OCI-LY7 (cell line): ENCODE results near the gene CTNND2. TPM values are rescaled to one million over a fixed set of nuclear protein-coding genes. Genes with fewer than 3 reads are reported as not detected.

Experiments used
- BruUV-seq: library from RNA; stranded (reverse); fragments of 400-500 nt; replicated peaks from 2 replicates; lab custom pipeline; 2021; lab: Mats Ljungman, UMichigan
- CTCF ChIA-PET: fragments of 300-600 bp; sonication (Branson Sonifier 250); formaldehyde crosslinking; loops from one replicate; lab custom pipeline; 2022; ENCODE audit warnings: antibody characterized with exemption; ENCODE audit not compliant: unreplicated experiment; lab: Charles Lee
- POLR2A ChIA-PET: fragments of 300-600 bp; sonication (Branson Sonifier 250); formaldehyde crosslinking; loops from one replicate; lab custom pipeline; 2022; ENCODE audit warnings: antibody characterized with exemption; lab: Charles Lee
- DNase-seq: peaks from one replicate; pipeline ENCODE4 v3.0.0-alpha.2; 2015; ENCODE audit warnings: low spot score
- H2AFZ ChIP-seq: fragments of 200-600 bp; sonication (generic), shearing (Covaris generic); 2 replicates; pipeline ENCODE4 v1.6.1; 2014; ENCODE audit warnings: mild to moderate bottlenecking, antibody characterized with exemption, low read length, moderate library complexity
- H3K27ac ChIP-seq: fragments of 200-600 bp; sonication (generic); 2 replicates; pipeline ENCODE4 v1.5.1; 2014; ENCODE audit warnings: mixed run types, low read depth, mild to moderate bottlenecking, moderate library complexity, low read length, inconsistent platforms; ENCODE audit not compliant: poor library complexity, severe bottlenecking
- H3K36me3 ChIP-seq: fragments of 200-600 bp; sonication (generic); 2 replicates; pipeline ENCODE4 v1.6.1; 2014; ENCODE audit warnings: mild to moderate bottlenecking, antibody characterized with exemption, low read length, moderate library complexity, mixed read lengths; ENCODE audit not compliant: insufficient read depth
- H3K4me1 ChIP-seq: fragments of 200-600 bp; sonication (generic); 2 replicates; pipeline ENCODE4 v1.5.1; 2014; ENCODE audit warnings: mild to moderate bottlenecking, low read length; ENCODE audit not compliant: insufficient read depth, poor library complexity, severe bottlenecking
- H3K4me2 ChIP-seq: fragments of 200-600 bp; sonication (generic); 2 replicates; pipeline ENCODE4 v1.6.1; 2014; ENCODE audit warnings: mild to moderate bottlenecking, low read length
- H3K4me3 ChIP-seq: fragments of 200-600 bp; sonication (generic); 2 replicates; pipeline ENCODE4 v1.5.1; 2014; ENCODE audit warnings: mild to moderate bottlenecking, low read depth, low read length; ENCODE audit not compliant: poor library complexity, severe bottlenecking
- H3K79me2 ChIP-seq: fragments of 200-600 bp; sonication (generic); 2 replicates; pipeline ENCODE4 v1.6.1; 2016; ENCODE audit warnings: low read depth, mild to moderate bottlenecking, low read length, moderate library complexity, mixed read lengths; ENCODE audit not compliant: insufficient read depth
- H3K9me2 ChIP-seq: fragments of 200-600 bp; sonication (generic); 2 replicates; pipeline ENCODE4 v1.6.1; 2016; ENCODE audit warnings: mild to moderate bottlenecking, low read length, mixed read lengths; ENCODE audit not compliant: insufficient read depth
- H3K9me3 ChIP-seq: fragments of 200-600 bp; sonication (generic); 2 replicates; pipeline ENCODE4 v1.6.1; 2014; ENCODE audit warnings: mild to moderate bottlenecking, mixed run types, low read length, mixed read lengths
- H4K20me1 ChIP-seq: fragments of 200-600 bp; sonication (generic); 2 replicates; pipeline ENCODE4 v1.6.1; 2014; ENCODE audit warnings: mild to moderate bottlenecking, antibody characterized with exemption, low read length, moderate library complexity, mixed read lengths; ENCODE audit not compliant: insufficient read depth
- EZH2phosphoT487 ChIP-seq: fragments of 200-600 bp; sonication (generic); IDR thresholded peaks from 2 replicates; pipeline ENCODE4 v1.6.1; 2018; ENCODE audit warnings: low read depth, borderline replicate concordance, mild to moderate bottlenecking, mixed run types, antibody characterized with exemption, low read length, moderate library complexity, mixed read lengths
- intact Hi-C: fragments of 100-400 bp; cut with micrococcal nuclease; formaldehyde crosslinking; loops from one replicate; pipeline ENCODE4 v1.10.0; 2022; ENCODE audit not compliant: unreplicated experiment
- total RNA-seq, 2 experiments: library from RNA; depleted of rRNA in 1 of 2; stranded (reverse); fragments of >200 nt in 1 of 2; shearing (Covaris generic) in 1 of 2; gene quantifications; 2 replicates each; pipeline ENCODE4 v1.2.3, GENCODE V29; 2014 to 2022
- TF ChIP-seq, protein P1 (sequence below): fragments of 200-600 bp; sonication (generic); conservative IDR thresholded peaks from 2 replicates; pipeline ENCODE4 v1.5.1; 2014; ENCODE audit warnings: mild to moderate bottlenecking, antibody characterized with exemption, low read length, moderate library complexity, mixed read lengths

CTNND2 gene
- total RNA-seq, 2 experiments from 2014 or later: not detected

DNA sequence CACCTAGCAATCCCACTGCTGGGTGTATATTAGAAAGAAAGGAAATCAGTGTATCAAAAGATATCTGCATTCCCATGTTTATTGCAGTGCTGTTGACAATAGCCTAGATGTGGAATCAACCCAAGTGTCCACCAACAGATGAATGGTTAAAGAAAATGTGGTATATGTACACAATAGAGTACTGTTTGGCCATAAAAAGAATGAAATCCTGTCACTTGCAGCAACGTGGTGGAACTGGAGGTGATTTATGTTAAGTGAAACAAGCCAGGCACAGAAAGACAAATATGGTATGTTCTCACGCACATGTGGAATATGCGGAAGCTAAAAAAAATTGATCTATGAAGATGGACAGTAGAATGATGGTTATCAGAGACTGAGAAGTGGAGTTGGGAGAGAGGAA, 921.6 kb downstream of the CTNND2 start:
- no peaks in the 10 kb centered on the region for H4K20me1 ChIP-seq
- H3K4me2 ChIP-seq: no peak overlapping the region
- H3K9me3 ChIP-seq: no peaks in the 10 kb centered on the region
- H3K27ac ChIP-seq: no peak overlapping the region
- no peak for TF ChIP-seq EZH2phosphoT487
- TF ChIP-seq, protein P1, sequence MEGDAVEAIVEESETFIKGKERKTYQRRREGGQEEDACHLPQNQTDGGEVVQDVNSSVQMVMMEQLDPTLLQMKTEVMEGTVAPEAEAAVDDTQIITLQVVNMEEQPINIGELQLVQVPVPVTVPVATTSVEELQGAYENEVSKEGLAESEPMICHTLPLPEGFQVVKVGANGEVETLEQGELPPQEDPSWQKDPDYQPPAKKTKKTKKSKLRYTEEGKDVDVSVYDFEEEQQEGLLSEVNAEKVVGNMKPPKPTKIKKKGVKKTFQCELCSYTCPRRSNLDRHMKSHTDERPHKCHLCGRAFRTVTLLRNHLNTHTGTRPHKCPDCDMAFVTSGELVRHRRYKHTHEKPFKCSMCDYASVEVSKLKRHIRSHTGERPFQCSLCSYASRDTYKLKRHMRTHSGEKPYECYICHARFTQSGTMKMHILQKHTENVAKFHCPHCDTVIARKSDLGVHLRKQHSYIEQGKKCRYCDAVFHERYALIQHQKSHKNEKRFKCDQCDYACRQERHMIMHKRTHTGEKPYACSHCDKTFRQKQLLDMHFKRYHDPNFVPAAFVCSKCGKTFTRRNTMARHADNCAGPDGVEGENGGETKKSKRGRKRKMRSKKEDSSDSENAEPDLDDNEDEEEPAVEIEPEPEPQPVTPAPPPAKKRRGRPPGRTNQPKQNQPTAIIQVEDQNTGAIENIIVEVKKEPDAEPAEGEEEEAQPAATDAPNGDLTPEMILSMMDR: no peak
- no peak overlapping the region for H3K4me3 ChIP-seq
- CTCF ChIA-PET: no interaction called here
- DNase-seq: no peak
- intact Hi-C loops: no loop called here
- no TSS peak for BruUV-seq
- no peaks in the 10 kb centered on the region for H3K79me2 ChIP-seq
- no peaks in the 10 kb centered on the region for H3K9me2 ChIP-seq
- no peaks in the 10 kb centered on the region for H3K4me1 ChIP-seq
- H2AFZ ChIP-seq: no peak overlapping the region
- POLR2A ChIA-PET: no interaction called here
- H3K36me3 ChIP-seq: no peaks in the 10 kb centered on the region

DNA sequence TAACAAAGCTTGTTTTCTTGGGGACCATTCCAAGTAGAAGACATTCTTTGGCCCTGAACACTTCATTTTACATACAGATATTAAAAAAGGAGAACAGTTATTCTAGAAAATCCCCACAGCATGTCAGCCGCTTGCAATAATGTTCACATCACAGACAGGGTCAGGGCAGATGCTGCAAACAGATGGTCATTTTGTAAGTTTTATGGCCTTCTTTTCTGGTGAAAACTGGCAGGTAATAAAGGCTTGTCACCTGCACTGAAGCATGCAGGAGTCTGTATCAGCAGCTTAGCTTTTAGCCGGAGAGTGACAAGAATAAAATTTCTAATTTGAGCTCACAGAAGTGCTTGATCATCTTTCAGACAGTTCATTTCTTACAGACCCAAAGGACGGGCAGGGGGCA, 922.3 kb downstream of the CTNND2 start:
- ChIA-PET POLR2A (no interaction called here), CTCF (no interaction called here)
- Histone ChIP-seq H3K9me3 (no peaks in the 10 kb centered on the region), H3K4me3 (no peak overlapping the region), H3K27ac (no peak overlapping the region), H3K4me1 (no peaks in the 10 kb centered on the region), H3K36me3 (no peaks in the 10 kb centered on the region), H3K4me2 (no peak overlapping the region), H4K20me1 (no peaks in the 10 kb centered on the region), H3K79me2 (no peaks in the 10 kb centered on the region), H2AFZ (no peak overlapping the region), H3K9me2 (no peaks in the 10 kb centered on the region)
- BruUV-seq: no TSS peak
- TF ChIP-seq EZH2phosphoT487: no peak
- TF ChIP-seq, protein P1: no peak
- no peak for DNase-seq
- intact Hi-C loops: no loop called here

DNA sequence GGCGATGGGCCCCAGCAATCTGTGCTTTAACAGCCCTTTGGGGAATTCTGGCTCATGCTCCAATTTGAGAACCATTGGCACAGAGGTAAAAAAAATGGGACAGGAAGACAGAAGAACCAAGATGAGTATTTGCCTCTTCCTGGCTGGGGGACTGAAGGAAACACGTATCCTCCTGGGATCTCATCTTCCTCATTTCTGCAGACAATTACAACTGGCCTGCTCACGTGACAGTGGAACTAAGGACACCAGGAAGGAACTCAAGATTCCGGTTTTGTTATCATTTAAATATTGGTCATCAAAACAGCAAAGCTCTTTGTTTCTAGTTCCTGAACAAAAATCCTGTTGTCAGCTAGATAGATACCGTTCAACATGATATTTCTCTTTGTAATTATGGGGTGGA, 927.2 kb downstream of the CTNND2 start:
- BruUV-seq: no TSS peak
- Histone ChIP-seq H3K9me2 (no peaks in the 10 kb centered on the region), H2AFZ (no peak overlapping the region), H3K36me3 (no peaks in the 10 kb centered on the region), H3K79me2 (no peaks in the 10 kb centered on the region), H4K20me1 (no peaks in the 10 kb centered on the region), H3K4me3 (no peak overlapping the region), H3K4me2 (no peak overlapping the region), H3K27ac (no peak overlapping the region), H3K4me1 (no peaks in the 10 kb centered on the region), H3K9me3 (no peaks in the 10 kb centered on the region)
- CTCF ChIA-PET: no interaction called here
- intact Hi-C loops: no loop called here
- no peak for TF ChIP-seq EZH2phosphoT487
- TF ChIP-seq, protein P1: no peak
- DNase-seq: no peak
- POLR2A ChIA-PET: interaction anchor here (0.7 kb wide), 1 partner anchor 133 kb away, joined by 3 read pairs; no protein-coding TSS in a partner anchor
